IPS-20b (cell line): ENCODE data around the gene C1RL.
A peak's percentile ranks its signal among the peaks of the same experiment; 100 is the strongest.

Experiments
- H3K27ac ChIP-seq: one replicate; pipeline ENCODE4 v1.5.1; 2013; ENCODE audit warnings: low read length
- H3K27me3 ChIP-seq: 2 replicates; pipeline ENCODE4 v1.6.1; 2013; ENCODE audit warnings: mild to moderate bottlenecking, low read length, inconsistent platforms; ENCODE audit not compliant: insufficient read depth
- H3K36me3 ChIP-seq: 2 replicates; pipeline ENCODE4 v1.6.1; 2013; ENCODE audit warnings: low read depth, mild to moderate bottlenecking, inconsistent platforms, low read length, moderate library complexity; ENCODE audit not compliant: insufficient read depth
- H3K4me1 ChIP-seq: 2 replicates; pipeline ENCODE4 v1.6.1; 2013; ENCODE audit warnings: mild to moderate bottlenecking, control low read depth, inconsistent platforms, low read length, moderate library complexity; ENCODE audit not compliant: insufficient read depth
- H3K4me3 ChIP-seq: 2 replicates; pipeline ENCODE4 v1.5.1; 2013; ENCODE audit warnings: mild to moderate bottlenecking, low read length, inconsistent platforms
- H3K9ac ChIP-seq: 2 replicates; pipeline ENCODE4 v1.6.1; 2013; ENCODE audit warnings: low read depth, mild to moderate bottlenecking, inconsistent platforms, low read length, moderate library complexity
- H3K9me3 ChIP-seq: 2 replicates; pipeline ENCODE4 v1.6.1; 2013; ENCODE audit warnings: mild to moderate bottlenecking, low read depth, low read length, inconsistent platforms; ENCODE audit not compliant: insufficient read depth

The C1RL gene

GRCh38 chr12:7108796-7109571, at the start of gene C1RL:
C1RL (minus strand) TSS chr12:7109214; CDS start chr12:7109180, 34 bp downstream.
- H3K4me1 ChIP-seq: 0 out of 2 replicates have a peak, but pooled peaks cover 4% of the 10 kb centered on the region
- no peaks in the 10 kb centered on the region; the same call in 1 of the 2 replicates for H3K27me3 ChIP-seq
- peaks cover 6% of the 10 kb centered on the region; the same call in 1 of the 2 replicates for H3K9me3 ChIP-seq
- peak within 1 kb of the TSS; percentile 91 for H3K9ac ChIP-seq
- peak within 1 kb of the TSS; percentile 94 for H3K27ac ChIP-seq
- H3K4me3 ChIP-seq: peak within 1 kb of the TSS; percentile 94
- H3K36me3 ChIP-seq: no peaks in the 10 kb centered on the region; the same call in 1 of the 2 replicates

DNA sequence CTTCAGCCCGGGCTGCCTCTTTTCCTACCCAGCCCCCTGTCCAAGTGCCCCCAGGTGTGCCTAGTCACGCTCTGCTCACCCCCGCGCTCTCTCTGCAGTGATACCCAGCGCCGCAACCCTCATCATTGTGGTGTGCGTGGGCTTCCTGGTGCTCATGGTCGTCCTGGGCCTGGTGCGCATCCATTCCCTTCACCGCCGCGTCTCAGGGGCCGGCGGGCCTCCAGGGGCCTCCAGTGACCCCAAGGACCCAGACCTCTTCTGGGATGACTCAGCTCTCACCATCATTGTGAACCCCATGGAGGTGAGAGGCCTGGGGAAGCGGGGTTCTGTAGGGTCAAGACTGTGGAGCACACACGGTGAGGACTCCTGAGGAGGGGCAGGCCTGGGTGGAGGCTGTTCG, 48.4 kb upstream of the C1RL start:
- Histone ChIP-seq H3K4me1 (no peaks in the 10 kb centered on the region), H3K9ac (no peak overlapping the region), H3K27ac (no peak overlapping the region), H3K27me3 (no peaks in the 10 kb centered on the region; the same call in 1 of the 2 replicates), H3K4me3 (no peak overlapping the region), H3K9me3 (no peaks in the 10 kb centered on the region), H3K36me3 (peaks cover 18% of the 10 kb centered on the region; the same call in 1 of the 2 replicates)

GRCh38 chr12:7156259-7157197, 47.5 kb upstream of the C1RL start:
- H3K4me1 ChIP-seq: no peaks in the 10 kb centered on the region
- H3K27ac ChIP-seq: no peak overlapping the region
- H3K36me3 ChIP-seq: peaks cover 22% of the 10 kb centered on the region; the same call in 1 of the 2 replicates
- no peak overlapping the region for H3K9ac ChIP-seq
- H3K9me3 ChIP-seq: no peaks in the 10 kb centered on the region
- no peak overlapping the region for H3K4me3 ChIP-seq
- no peaks in the 10 kb centered on the region; the same call in 1 of the 2 replicates for H3K27me3 ChIP-seq

- no peaks in the 10 kb centered on the region for H3K9me3 ChIP-seq
- H3K36me3 ChIP-seq: peaks cover 30% of the 10 kb centered on the region
- no peaks in the 10 kb centered on the region for H3K27me3 ChIP-seq
- no peak overlapping the region for H3K4me3 ChIP-seq
- H3K9ac ChIP-seq: no peak overlapping the region
- no peak overlapping the region for H3K27ac ChIP-seq
- H3K4me1 ChIP-seq: no peaks in the 10 kb centered on the region
These were observed 46.5 kb upstream of the C1RL start for GRCh38 chr12:7155471-7156034.

- no peak overlapping the region for H3K9ac ChIP-seq
- H3K27me3 ChIP-seq: no peaks in the 10 kb centered on the region
- no peaks in the 10 kb centered on the region for H3K4me1 ChIP-seq
- H3K4me3 ChIP-seq: no peak overlapping the region
- no peak overlapping the region for H3K27ac ChIP-seq
- H3K9me3 ChIP-seq: no peaks in the 10 kb centered on the region
- H3K36me3 ChIP-seq: peaks cover 35% of the 10 kb centered on the region
These were observed 46.0 kb upstream of the C1RL start for GRCh38 chr12:7154901-7155470.

- H3K4me3 ChIP-seq: no peak overlapping the region
- no peaks in the 10 kb centered on the region for H3K4me1 ChIP-seq
- no peaks in the 10 kb centered on the region for H3K27me3 ChIP-seq
- H3K27ac ChIP-seq: no peak overlapping the region
- no peak overlapping the region for H3K9ac ChIP-seq
- no peaks in the 10 kb centered on the region for H3K9me3 ChIP-seq
- peaks cover 45% of the 10 kb centered on the region for H3K36me3 ChIP-seq
These were observed 45.0 kb upstream of the C1RL start for GRCh38 chr12:7154042-7154441.

DNA sequence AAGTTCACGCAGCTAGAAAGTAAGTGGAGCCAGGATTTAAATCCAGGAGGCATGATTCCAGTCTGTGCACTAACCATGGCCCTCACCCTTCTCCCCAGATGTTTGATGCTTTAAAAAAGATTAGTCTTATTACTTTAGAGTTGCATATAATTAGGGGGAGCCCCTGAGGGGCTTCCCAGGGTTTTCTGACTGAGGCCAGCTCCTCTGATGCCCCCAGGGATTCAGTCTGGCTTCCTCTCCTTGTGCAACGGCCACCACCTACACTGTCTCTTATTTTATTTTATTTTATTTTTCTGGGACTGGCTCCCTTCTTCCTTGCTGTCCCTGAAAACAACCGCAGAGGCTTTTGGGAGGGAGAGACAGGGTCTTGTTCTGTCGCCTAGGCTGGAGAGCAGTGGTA, 43.8 kb upstream of the C1RL start:
- peaks cover 53% of the 10 kb centered on the region for H3K36me3 ChIP-seq
- no peak overlapping the region for H3K4me3 ChIP-seq
- no peaks in the 10 kb centered on the region for H3K27me3 ChIP-seq
- H3K9me3 ChIP-seq: no peaks in the 10 kb centered on the region
- H3K4me1 ChIP-seq: no peaks in the 10 kb centered on the region
- no peak overlapping the region for H3K27ac ChIP-seq
- no peak overlapping the region for H3K9ac ChIP-seq

DNA sequence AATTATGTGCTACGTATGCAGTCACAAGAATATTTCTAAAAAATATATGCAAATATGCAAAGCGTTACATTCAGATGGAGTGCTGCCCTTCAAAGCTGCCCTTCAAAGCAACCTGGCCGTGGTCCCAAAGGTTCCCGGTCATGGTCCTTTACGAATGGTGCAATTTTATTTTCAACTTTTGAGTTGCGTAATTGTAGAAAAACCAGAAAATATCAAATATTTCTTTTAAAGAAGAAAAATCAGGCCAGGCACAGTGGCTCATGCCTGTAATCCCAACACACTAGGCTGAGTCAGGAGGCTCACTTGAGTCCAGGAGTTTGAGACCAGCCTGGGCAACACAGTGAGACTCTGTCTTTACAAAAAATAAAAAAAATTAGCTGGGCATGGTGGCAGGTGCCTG, 42.5 kb upstream of the C1RL start:
- Histone ChIP-seq H3K4me1 (no peaks in the 10 kb centered on the region), H3K9ac (no peak overlapping the region), H3K4me3 (no peak overlapping the region), H3K9me3 (no peaks in the 10 kb centered on the region), H3K27ac (no peak overlapping the region), H3K36me3 (peaks cover 59% of the 10 kb centered on the region), H3K27me3 (no peaks in the 10 kb centered on the region)

GRCh38 chr12:7150841-7151240, 41.8 kb upstream of the C1RL start:
- Histone ChIP-seq H3K36me3 (peaks cover 62% of the 10 kb centered on the region), H3K9me3 (no peaks in the 10 kb centered on the region), H3K4me3 (no peak overlapping the region), H3K9ac (no peak overlapping the region), H3K4me1 (no peaks in the 10 kb centered on the region), H3K27ac (no peak overlapping the region), H3K27me3 (no peaks in the 10 kb centered on the region)

GRCh38 chr12:7150356-7150755, 41.3 kb upstream of the C1RL start:
- Histone ChIP-seq H3K9ac (no peak overlapping the region), H3K4me1 (no peaks in the 10 kb centered on the region), H3K27ac (no peak overlapping the region), H3K4me3 (no peak overlapping the region), H3K27me3 (no peaks in the 10 kb centered on the region), H3K36me3 (peaks cover 58% of the 10 kb centered on the region), H3K9me3 (no peaks in the 10 kb centered on the region)

DNA sequence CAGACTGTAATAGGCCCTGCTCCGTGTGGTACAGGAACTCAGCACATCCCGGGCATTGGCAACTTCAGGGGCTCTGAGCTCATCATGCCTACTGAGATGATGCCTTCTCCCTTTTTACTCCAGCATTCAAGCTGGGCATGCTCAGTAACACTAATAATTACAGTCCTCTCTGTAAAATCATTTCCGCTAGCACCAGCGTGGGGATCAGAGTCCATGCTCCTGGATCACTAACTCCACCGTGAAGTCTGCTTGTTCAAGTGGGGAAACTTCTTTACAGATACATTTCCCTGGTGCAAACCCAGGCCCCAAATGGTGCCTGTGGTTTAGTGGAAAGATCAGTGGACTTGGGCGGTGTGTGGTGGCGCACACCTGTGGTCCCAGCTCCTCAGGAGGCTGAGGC, 37.9 kb upstream of the C1RL start:
- no peaks in the 10 kb centered on the region for H3K9me3 ChIP-seq
- H3K4me1 ChIP-seq: no peaks in the 10 kb centered on the region
- H3K9ac ChIP-seq: no peak overlapping the region
- no peak overlapping the region for H3K27ac ChIP-seq
- peaks cover 49% of the 10 kb centered on the region for H3K36me3 ChIP-seq
- no peak overlapping the region for H3K4me3 ChIP-seq
- no peaks in the 10 kb centered on the region for H3K27me3 ChIP-seq
